Right ventricle myocardium inferior (tissue), 1 donor: ENCODE data around the gene BTK. TPM values are rescaled to one million over a fixed set of nuclear protein-coding genes. Genes with fewer than 3 reads are reported as not detected.

Experiments
- ATAC-seq: fragments of 200-7000 bp; cut with Tn5 transposase; one replicate; pipeline ENCODE4 v1.9.1; 2020; ENCODE audit warnings: mild to moderate bottlenecking, moderate library complexity
- DNase-seq: peaks from one replicate; pipeline ENCODE4 v3.0.0; 2021; ENCODE audit errors: missing footprints
- intact Hi-C: fragments of 100-400 bp; cut with DNase I; formaldehyde crosslinking; loops from one replicate; pipeline ENCODE4 v1.11.0; 2022
- total RNA-seq: library from RNA; stranded (reverse); fragmentation: NEBNext Ultra II Directional; extraction: Animal tissue kit (Norgen Biotek cat#: 25700); gene quantifications from one replicate; pipeline ENCODE4 v1.2.1, GENCODE V29; 2021
- donor health status: DM: no; HTN: yes; CAD: no; lungs with severe emphysema.

BTK gene
- total RNA-seq, 1 donor from 2014 or later, result 5.4 TPM

DNA sequence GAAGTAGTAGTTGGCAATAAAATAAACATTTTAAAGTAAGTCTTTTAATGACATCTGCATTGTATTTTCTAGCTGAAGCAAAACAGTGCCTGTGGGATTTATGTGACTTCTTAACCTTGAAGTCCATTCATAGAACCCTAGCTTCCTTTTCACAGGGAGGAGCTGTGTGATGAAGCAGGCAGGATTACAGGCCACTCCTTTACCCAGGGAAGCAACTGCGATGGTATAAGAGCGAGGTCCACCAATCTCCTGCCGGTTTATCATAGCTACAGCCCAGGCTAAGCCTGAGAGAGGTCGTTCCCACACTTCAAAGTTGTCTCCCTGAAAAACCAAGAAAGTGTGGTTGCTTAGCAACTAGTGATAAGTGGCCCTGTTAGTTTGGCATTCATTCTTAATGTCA lies 11.8 kb upstream of the BTK start:
- ATAC-seq (no peak), DNase-seq (no peak)
- intact Hi-C loops, result no loop called here

DNA sequence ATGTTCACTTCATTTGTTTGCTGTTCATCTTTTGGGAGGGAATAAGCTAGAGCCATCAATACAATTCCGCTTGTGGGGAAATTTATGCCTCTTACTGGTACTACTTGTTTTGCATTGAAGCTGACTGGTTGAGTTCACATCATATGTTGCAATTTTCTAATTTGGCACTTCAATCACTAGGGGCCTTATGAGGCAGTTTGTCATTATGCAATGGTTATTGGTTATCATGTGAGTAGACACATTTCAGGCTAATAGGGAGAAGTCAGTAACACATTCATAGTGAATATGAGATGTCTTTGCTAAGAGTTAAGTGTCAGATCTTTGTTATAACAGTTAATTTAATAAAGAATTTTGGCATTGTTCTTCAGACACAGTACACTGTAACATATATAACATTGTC lies 9.8 kb upstream of the BTK start:
- intact Hi-C loops, result no loop called here

DNA sequence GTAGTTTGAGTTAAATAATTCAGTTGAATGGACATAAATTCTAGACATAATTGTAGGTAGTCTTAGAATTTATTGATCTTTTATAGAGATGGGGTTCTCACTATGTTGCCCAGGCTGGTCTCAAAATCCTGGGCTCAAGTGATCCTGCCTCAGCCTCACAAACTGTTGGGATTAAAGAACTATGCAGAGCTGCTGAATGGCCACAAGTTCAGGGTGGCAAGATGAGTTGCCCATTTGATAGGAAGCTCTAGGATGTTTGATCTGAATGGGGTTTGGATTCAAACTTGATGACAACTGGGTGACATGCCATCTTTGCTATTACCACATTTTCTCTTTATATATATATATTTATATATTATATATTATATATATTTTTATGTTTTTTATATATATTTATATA lies 8.4 kb upstream of the BTK start:
- intact Hi-C loops, result no loop called here
- no peak for ATAC-seq
- DNase-seq, result no peak

More for the DNA sequence above, 9.8 kb upstream of the BTK start:
- ATAC-seq, result no peak
- DNase-seq, result no peak

DNA sequence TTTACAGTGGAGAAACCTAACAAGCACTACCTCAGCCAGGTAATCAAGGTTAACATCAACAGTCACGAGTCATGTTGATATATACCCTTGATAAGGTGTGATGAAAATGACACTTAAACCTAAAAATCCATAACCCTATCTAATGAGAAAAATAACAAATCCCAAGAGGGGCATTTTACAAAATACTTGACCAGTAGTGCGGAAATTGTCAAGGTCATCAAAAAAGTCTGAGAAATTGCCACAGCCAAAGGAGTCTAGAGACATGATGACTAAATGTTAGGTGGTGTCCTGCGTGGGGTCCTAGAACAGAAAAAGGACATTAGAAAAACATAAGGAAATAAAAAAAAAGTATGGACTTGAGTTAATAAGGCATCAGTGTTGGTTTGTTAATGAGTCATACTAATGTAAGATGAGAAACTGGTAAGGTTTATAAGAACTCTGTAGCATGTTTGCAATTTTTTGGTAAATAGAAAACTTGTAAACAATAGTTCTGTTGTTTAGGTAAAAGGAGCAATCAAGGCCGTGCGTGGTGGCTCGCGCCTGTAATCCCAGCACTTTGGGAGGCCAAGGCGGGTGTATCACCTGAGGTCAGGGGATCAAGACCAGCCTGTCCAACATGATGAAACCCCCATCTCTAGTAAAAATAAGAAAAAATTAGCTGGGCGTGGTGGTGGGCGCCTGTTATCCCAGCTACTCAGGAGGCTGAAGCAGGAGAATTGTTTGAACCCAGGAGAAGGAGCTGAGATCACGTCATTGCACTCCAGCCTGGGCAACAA lies 7.7 kb upstream of the BTK start:
- DNase-seq (no peak), ATAC-seq (no peak)
- intact Hi-C loops, result no loop called here

DNA sequence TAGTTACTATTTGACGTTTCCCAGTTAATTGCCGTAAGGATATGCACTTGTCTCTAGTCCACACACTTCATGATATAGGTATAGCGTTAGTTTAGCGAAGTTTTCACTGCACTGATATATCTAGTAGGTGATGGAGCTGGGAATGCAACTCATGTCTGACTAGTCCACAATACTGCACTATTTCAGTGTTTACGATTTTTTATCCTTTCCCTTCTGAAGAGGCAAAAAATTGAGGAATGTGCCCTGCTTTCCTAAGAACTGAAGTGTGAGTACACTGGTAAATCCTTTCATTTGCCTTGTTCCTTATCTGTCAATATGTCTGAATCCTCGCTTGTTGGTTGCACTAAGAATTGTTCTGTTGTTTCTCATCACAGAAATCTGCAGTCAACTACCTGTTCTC lies 5.8 kb upstream of the BTK start:
- intact Hi-C loops, result no loop called here

GRCh38 chrX:101390664-101391525 lies 4.9 kb upstream of the BTK start, which contains the start of gene RPL36A:
TSS of gene RPL36A (plus strand) at chrX:101391011. CDS start at chrX:101391044, 33 bp downstream.
- ATAC-seq (peak; percentile 99), DNase-seq (peak; percentile 94)
- intact Hi-C loops, result no loop called here

More for the DNA sequence above, 5.8 kb upstream of the BTK start:
- no peak for DNase-seq
- no peak for ATAC-seq

DNA sequence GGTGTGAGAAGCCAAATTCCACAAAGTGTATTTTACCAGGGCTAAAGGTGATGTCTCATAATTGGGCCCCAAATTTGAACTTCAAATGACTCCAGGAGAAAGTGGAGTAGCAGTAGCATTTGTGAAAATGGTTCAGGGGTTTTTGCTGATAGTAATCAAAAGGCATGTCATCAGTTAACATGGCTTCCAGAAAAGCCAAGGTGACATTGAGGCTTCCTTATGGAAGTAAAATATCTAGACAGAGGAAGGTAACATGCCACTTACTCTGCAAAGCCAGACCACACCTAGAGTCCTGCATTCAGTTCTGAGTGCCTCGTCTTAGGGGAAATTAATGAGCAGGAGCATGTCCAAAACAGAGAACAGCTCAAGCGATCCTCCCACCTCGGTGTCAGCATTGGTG lies 2.6 kb upstream of the BTK start:
- intact Hi-C loops, result no loop called here
- DNase-seq, result no peak
- no peak for ATAC-seq

GRCh38 chrX:101386542-101386885 lies 523 bp upstream of the BTK start:
- ATAC-seq (no peak), DNase-seq (no peak)
- intact Hi-C loops, result no loop called here

DNA sequence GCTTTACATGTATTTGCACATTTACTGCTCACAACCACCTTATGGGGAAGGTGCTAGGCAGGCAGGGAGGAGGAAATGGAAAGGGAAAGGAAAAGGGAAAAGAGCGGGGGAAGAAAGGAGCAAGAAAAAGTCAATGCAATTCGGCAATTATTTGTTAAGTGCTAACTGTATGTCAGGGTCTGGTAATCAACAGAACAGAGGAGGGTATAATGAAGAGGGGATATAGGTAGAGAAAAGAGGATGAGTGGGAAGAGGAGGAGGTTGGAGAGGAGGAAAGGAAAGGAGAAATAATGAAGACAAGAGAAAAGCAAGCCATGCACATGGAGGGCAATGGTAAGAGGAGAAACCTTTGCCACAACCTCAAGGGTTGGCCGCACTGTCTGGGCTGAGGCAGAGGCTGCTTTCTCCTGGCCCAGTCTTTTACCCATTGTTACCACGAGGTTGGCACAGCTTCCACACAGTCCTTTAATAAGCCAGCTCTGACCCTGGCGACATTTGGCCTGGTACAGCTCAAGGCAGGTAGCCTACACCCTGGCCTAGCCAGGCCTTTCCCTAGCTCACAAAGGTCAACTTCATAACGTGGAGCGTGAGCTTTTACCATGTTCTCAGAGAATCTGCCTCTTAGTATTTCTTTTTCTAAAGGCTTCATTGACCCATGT lies 836 bp downstream of the BTK start:
- intact Hi-C loops, result no loop called here
- DNase-seq (no peak), ATAC-seq (no peak)

GRCh38 chrX:101383679-101384205 lies 2.2 kb downstream of the BTK start:
- intact Hi-C loops, result no loop called here
- DNase-seq (no peak), ATAC-seq (no peak)

DNA sequence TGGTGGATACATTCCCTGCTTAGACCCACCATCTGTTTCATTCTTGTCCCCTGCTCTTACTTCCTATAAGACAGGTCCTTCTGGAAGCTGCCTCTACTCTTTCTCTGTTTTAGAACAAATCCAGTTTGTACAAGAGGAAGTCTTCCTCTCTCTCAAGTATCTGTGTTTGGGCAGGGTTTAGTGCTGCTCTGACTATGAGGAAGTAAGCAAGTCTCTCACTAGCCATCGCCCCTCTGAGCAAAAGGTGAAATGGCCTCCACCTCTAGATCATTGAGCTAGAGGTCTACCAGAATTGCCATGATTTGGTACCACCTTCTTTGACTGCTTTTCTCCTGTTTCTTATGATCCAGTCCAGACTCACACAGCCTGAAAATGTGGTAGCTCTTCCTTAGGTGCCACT lies 8.4 kb downstream of the BTK start:
- intact Hi-C loops, result no loop called here
- ATAC-seq (no peak), DNase-seq (no peak)

GRCh38 chrX:101370888-101371504 lies 15.0 kb downstream of the BTK start:
- ATAC-seq (no peak), DNase-seq (no peak)
- intact Hi-C loops, result no loop called here

DNA sequence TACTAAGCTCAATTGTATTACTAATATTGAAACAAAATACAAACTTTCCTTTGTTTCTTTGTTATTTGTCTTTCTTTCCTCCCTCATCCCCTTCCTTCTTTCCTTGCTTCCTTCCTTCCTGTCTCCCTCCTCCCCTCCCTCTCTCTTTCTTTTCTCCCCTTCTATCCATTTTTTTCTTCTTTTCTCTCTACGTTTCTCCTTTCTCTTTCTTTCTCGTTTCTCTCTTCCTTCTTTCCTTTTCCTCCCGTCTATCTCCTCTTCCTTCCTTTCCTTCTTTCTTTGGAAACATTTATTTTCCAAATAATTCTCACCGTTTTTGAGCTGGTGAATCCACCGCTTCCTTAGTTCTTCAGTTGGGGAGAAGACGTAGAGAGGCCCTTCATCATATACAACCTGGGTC lies 16.3 kb downstream of the BTK start:
- ATAC-seq (no peak), DNase-seq (no peak)
- intact Hi-C loops, result no loop called here

DNA sequence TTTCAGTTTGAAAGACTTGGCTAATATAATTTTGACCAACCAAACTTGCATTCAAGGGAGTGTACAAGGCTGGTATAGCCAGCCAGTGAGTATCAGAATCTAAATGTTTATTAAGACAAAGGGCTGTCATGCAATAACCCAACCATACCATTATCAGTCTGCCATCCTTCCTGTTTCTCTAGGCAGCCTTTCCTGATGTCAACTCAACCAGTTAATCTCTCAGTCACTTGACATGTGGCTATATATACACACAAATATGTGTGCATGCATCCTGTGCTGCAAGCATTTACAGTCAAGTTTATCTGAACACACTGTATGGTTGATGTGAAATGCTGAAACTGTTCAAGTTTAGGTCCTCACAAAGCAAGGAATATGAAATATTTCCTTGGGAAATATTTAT lies 17.2 kb downstream of the BTK start:
- no peak for DNase-seq
- ATAC-seq, result no peak
- intact Hi-C loops, result no loop called here

DNA sequence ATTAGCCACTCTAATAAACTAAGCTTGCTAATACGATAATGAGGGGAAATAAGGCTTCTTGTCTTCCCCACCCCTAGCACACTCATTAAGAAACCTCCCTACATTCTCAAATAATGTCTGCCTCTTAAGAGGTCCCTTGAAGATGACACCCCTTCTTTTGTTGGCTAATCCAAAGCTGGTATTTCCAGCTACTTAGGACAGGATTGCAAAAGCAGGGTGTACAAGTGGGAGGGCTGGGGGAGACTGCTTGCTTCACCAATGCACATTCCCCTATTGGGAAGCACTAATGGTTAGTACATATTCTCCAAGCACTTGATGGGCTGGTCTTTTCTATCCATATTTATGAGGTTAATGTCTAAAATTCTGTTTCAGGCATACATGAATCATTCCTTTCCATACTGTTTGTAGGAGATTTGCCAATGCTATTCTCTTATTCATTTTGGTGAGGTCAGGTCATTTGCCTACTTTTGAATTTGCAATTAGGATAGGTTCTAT lies 20.6 kb downstream of the BTK start:
- intact Hi-C loops, result no loop called here
- ATAC-seq, result no peak
- DNase-seq, result no peak

GRCh38 chrX:101362757-101363156 lies 23.2 kb downstream of the BTK start:
- intact Hi-C loops, result no loop called here
- ATAC-seq (no peak), DNase-seq (no peak)

GRCh38 chrX:101362116-101362515 lies 23.9 kb downstream of the BTK start:
- DNase-seq, result no peak
- intact Hi-C loops, result no loop called here
- no peak for ATAC-seq

DNA sequence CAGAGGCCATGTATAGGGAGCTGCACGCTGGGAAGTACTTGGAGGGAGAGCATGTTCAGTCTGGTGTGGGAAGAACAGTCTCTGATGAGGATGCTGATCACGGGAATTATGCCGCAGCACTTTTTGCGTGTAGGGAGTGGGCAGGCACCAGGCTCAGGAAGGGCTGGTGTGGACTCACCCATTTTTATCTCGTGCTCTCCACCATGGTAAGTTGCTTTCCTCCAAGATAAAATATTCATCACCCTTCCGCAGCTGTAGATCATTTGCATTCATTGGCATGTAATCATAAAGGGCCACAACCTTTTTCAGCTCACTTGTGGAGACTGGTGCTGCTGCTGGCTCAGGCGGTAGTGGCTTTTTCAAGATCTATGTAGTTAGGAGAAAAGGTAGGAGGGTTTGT lies 25.6 kb downstream of the BTK start:
- ATAC-seq, result no peak
- intact Hi-C loops, result no loop called here

DNA sequence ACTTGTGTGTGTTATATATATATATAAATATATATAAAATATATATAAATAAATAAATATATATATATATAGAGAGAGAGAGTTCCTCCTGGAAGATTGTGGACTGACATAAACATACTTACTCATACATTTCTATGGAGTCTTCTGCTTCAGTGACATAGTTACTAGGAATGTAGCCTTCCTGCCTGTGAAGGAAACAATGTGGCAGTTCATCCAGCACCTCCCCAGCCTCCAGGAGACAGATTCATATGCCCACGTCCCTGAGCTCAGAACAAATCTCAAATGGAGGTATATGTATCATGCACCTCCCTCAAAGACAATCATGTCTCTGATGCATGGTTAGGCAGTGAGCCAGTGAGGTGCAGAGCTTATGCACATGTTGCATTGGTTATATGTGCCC lies 26.0 kb downstream of the BTK start:
- ATAC-seq (no peak), DNase-seq (no peak)
- intact Hi-C loops, result no loop called here

More for the DNA sequence above, 25.6 kb downstream of the BTK start:
- DNase-seq, result no peak
